GM21526 (cell line): ENCODE measurements around the gene PDS5B.

Experiments used
- ATAC-seq: cut with Tn5 transposase; IDR thresholded peaks from one replicate; pipeline ENCODE4 v1.9.1; 2021; ENCODE audit warnings: moderate library complexity; ENCODE audit not compliant: unreplicated experiment, low FRiP score

Gene PDS5B

GRCh38 chr13:32589471-32589870 is 3.2 kb downstream of the PDS5B start:
- ATAC-seq, result no peak

GRCh38 chr13:32590266-32590665 is 4.0 kb downstream of the PDS5B start:
- ATAC-seq, result no peak

GRCh38 chr13:32592082-32592481 is 5.8 kb downstream of the PDS5B start:
- ATAC-seq, result no peak

- no peak for ATAC-seq
Observed at GRCh38 chr13:32594157-32594738, 8.0 kb downstream of the PDS5B start.

- no peak for ATAC-seq
Observed at GRCh38 chr13:32595306-32595705, 9.1 kb downstream of the PDS5B start.

DNA sequence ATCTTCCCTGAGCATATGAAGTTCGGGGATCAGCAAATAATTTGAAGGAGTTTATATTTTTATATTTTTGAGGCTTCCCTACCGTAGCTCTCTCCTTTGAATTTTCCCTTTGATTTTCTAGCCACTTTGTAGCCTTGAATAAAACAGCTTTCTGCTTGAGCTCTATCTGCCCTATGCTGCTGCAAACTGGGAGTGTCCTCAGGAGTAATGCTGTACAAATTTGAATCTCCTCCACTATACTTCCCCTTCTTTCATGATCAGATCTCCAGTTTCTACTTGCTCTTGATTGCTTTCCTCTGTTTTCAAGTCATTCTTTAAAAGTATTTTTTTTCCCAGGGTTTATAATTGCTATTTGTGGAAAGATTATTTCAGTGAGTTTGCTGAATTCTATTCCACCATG is 14.6 kb downstream of the PDS5B start:
- no peak for ATAC-seq

DNA sequence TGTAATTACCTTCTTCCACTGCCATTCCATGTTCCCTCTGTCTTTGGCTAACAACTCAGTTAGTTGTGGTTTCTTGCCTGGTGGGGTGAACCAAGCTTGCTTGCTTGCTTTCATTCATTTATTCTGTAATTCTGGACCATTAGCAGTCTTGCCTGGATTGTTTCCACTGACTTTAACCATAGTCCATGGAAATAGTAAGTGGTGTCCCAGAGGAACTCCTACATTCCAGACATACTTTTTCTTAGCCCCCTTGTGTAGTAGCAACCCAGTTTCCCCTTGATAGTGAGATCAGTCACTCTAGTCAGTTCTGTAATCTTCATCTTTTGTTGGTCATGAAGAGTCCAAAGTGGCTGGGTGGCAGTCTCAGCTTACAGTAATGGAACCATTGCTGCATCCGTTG is 23.2 kb downstream of the PDS5B start:
- ATAC-seq, result no peak

DNA sequence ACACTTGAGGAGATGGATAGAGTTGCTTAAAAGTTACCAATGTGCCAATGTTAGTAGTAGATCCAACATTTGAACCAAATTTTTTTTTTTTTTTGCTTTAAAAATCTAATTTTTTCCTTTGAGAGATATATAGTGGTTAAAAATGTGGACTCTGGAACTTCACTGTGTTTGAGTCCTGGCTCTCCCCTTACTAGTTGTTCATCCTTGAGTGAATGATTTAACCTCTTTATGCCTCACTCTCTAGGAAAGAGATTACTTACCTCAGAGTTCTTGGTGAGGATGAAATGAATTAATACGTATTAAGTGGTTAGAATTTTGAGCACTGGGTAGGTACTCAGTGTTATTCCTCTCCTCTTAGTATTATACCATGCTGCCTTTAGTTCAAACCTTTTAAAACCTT is 24.3 kb downstream of the PDS5B start:
- ATAC-seq, result no peak

DNA sequence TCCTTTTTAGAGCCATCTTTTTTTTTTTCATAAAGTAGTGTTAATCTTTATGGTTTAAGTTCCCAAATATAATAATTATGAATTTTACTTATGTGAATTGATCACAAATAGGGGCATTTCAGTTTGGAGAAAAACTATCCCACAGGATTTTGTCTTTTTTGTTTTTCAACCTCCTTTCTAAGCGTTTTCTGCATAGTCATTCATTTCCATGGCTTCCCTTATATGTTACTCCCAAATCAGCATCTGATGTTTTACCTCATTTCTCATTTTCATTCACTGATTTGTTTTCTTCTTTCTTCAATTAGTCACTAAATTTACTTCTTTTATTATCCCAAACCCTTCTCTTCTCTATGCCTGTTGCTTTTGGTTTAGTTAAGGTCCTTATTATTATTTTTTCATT is 24.7 kb downstream of the PDS5B start:
- ATAC-seq, result no peak

GRCh38 chr13:32616883-32617511 is 30.7 kb downstream of the PDS5B start:
- ATAC-seq, result no peak

- no peak for ATAC-seq
Observed at GRCh38 chr13:32622827-32623226, 36.6 kb downstream of the PDS5B start.

- no peak for ATAC-seq
Observed at GRCh38 chr13:32624441-32624840, 38.2 kb downstream of the PDS5B start.

- no peak for ATAC-seq
Observed at GRCh38 chr13:32627793-32628192, 41.5 kb downstream of the PDS5B start.

DNA sequence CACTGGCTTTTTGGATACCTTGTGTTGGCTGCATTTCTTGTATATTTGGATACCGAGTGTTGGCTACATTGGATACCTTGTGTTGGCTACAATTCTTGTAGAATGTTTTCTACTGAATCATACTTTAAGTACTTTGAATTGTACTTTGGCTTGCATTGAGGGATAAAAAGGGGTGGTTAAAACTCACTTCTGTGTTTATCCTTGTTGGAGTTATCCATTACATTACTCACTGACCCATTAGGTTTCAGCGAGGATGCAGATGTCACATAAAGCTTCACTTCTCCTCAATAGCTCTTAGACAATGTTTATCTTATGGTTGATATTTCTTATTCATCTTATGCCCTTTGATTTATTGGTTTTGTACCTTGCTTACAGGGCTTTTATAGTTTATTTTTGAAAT is 43.1 kb downstream of the PDS5B start:
- ATAC-seq, result no peak

DNA sequence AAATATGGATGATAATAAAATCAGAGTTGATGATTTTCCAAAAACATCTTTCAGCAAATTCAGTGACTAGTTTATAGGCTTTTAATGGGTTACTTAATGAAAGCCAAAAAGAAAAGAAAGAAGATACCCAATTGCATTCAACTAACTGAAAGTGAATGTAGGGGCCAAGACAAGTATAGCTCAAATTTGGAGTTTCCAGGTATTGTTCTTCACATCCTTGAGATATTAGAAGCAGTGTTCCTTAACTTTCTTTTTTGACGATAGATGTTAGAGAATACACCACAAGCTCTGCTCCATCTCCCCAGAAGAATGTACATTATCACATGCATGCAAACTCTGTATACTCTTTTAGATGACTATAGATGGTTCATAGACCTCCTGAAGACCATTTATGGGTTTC is 43.6 kb downstream of the PDS5B start:
- no peak for ATAC-seq

DNA sequence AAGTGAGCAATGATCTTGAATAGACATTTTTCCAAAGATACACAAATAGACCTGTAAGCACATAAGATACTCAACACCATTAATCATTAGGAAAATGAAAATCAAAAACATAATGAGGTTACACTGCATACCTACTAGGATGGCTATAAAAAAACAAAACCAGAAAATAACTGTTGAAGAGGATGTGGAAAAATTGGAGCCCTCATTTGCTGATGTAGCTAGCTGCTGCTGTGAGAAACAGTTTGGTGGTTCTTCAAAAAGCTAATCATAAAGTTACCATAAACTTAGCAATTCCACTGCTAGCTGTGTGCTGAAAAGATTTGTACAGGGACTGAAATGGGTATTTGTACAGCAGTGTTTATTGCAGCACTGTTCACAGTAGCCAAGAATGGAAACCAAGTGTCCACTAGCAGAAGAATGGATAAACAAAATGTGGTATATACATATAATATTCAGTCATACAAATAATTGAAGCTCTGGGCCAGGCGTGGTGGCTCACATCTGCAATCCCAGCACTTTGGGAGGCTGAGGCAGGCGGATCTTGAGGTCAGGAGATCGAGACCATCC is 46.2 kb downstream of the PDS5B start:
- no peak for ATAC-seq

- ATAC-seq, result no peak
Observed at GRCh38 chr13:32636711-32637110, 50.5 kb downstream of the PDS5B start.

GRCh38 chr13:32638739-32639138 is 52.5 kb downstream of the PDS5B start:
- no peak for ATAC-seq

DNA sequence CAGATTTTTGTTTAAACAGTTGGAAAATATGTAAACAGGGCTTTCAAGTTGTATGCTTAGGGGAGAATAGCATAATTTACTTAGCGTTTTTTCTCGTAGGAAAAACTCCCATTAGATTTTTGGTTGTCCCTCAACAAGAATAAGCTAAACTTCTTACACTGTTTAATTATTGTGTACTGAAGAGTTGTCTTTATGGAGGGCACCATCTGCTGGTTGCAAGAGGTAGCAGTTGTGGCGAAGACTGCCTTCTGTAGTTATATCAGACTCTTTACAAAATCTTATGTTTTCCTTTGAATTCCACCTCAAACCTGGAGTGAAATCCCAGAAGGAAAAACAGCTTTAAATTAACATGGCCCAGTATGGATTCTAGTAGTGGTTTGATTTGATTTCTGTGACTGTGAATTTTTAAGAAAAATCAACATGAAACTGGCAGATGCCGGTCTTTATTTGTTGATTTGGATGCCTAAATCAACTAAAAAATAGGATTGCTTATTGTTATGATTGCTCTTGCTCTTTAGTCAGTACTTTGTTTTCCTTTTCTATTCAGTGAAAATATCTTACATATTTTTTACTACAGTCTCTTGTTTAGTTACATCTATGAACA is 53.4 kb downstream of the PDS5B start:
- no peak for ATAC-seq

- ATAC-seq, result no peak
Observed at GRCh38 chr13:32642316-32642715, 56.1 kb downstream of the PDS5B start.

GRCh38 chr13:32642858-32643257 is 56.6 kb downstream of the PDS5B start:
- no peak for ATAC-seq

GRCh38 chr13:32645854-32646253 is 59.6 kb downstream of the PDS5B start:
- no peak for ATAC-seq
